HTERT RPE-1 (cell line): Measurements from ENCODE around the gene STOM.

ENCODE experiments used
- in situ Hi-C: fragments of 300-500 bp; cut with MboI; formaldehyde crosslinking; loops from 4 replicates; pipeline ENCODE4 v1.14.3; 2020; ENCODE audit warnings: low sequenced_read_pairs

STOM gene

GRCh38 chr9:121372239-121373010 lies 2.4 kb upstream of the STOM start:
- in situ Hi-C loops: no loop called here

DNA sequence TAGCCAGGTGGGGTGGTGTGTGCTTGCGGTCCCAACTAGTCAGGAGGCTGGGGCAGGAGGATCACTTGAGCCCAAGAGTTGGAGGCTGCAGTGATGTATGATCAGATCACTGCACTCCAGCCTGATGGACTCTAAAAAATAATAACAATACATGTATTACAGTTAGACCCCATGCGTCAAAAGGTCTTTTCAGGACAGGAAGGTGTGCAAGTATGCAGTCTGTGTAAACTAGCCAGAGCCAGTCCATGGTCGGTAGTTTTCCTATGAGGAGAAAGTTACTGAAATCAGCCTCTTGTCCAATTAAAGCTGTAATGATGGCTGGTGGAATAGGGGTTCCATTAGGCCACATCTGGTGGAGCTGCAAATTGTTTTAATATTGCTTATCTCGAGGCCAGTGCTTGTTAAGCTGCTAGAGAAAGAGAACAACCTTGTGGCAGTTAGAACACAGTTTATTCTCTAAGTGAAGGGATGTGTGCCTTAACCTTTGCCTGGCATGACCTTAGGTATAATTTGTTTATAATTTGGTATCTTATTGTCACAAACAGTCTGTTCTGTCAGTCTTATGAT lies 1.5 kb upstream of the STOM start:
- in situ Hi-C loops: no loop called here

DNA sequence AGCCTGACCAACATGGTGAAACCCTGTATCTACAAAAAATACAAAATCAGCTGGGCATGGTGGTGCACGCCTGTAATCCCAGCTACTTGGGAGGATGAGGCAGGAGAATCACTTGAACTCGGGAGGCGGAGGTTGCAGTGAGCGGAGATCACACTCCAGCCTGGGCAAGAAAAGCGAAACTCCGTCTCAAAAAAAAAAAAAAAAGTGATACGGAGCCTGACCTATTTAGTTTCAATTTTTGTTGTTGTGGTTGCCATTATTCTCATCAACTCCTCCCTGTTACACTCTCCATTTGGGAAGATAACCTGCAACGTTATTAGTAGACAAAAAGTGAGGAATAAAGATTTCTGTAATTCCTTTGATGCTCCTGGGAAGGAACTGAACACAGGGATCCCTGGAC lies 1.3 kb downstream of the STOM start:
- in situ Hi-C loops: no loop called here

GRCh38 chr9:121368138-121368522 lies 1.9 kb downstream of the STOM start:
- in situ Hi-C loops: no loop called here

DNA sequence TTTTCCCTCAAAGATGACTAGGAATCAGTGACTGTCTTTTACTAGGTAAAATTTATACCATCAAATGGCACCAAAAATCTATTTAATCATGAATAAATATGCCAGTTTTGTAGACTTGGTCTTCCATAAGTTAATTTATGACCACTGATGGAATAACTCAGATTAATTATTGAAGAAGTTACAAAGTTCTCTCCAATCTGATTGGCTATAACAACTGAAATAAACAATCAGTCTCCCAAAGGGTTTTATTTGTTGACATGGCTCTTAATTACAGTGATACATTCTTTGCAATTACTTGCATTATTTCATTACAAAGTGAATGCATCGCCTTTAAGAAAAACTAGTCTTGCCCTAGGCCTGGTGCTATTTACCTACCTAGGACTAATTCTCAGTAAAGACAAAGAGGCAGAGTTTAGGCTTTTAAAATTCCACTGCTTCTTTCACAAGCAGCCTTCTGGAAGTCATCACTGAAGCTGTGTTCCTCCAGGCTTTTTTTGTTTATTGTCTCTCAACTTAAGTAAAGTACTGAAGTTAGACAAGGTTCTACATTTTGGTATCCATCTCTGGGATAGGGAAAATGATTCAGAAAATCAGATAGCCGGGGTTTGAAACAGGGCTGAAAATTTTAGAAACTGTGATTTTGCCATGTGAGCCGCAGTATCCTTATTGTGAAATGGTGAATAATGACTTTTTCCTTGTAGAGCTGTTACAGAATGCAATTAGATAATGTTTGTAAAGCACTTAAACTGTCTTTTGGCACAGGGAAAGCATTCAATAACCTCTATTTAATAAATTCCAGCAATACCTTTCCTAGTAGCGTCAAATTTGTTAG lies 2.5 kb downstream of the STOM start:
- in situ Hi-C loops: no loop called here

- in situ Hi-C loops: no loop called here
Measured at GRCh38 chr9:121366611-121367192, 3.3 kb downstream of the STOM start.

DNA sequence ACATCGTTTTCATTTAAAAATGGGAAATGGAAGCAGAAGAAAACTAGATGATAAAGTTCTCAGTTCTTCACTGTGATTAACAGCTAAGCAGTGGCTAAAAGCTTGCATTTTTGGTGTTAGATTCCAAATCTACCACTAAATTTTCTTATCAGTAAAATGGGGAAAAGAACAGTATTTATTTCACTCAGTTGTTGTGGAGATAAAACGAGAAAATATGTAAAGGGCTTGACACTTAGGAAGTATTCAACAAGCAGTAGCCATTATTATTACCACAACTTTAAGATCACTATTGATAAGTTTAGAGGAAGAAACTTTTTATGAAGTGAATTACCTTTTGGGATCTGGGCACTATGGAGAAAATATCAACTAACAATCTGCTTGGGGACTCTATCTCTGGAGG lies 4.5 kb downstream of the STOM start:
- in situ Hi-C loops: no loop called here

GRCh38 chr9:121364886-121365285 lies 5.2 kb downstream of the STOM start:
- in situ Hi-C loops: no loop called here

DNA sequence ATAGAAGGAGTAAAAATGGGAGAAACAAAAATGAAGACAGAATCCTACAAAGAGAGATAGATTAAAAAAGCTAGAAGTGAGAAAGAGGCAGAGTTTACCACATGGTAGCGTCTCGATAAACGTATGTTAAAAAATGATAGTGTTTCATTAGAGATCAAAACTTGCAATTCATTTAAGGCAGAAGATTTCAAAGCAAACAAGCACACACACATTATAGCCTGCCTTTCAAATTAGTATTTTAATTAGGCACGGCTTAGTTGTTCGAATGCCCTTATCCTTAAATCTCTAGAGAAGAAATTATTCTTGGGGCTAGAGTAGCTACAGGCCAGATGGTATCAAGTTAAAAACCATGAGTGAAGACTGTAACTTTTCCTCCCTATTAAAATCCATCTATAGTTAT lies 6.0 kb downstream of the STOM start:
- in situ Hi-C loops: no loop called here

DNA sequence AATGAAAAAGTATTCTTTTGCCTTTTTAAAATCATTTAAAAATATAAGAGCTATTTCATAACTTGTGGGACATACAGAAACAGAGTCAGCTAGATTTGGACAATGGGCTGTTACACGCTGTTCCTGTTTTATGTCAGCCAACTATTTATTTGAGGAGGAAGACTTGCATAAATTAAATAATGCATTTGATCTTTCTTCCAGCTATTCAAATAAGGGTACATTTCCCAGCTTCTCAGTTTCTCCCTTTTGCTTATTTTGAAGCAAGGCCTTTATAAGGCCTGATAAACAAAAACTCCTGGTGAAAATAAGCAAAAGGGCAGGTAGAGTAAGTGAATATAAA lies 6.5 kb downstream of the STOM start:
- in situ Hi-C loops: no loop called here

GRCh38 chr9:121362813-121363621 lies 7.0 kb downstream of the STOM start:
- in situ Hi-C loops: no loop called here

- in situ Hi-C loops: no loop called here
Measured at GRCh38 chr9:121360601-121361374, 9.3 kb downstream of the STOM start.

DNA sequence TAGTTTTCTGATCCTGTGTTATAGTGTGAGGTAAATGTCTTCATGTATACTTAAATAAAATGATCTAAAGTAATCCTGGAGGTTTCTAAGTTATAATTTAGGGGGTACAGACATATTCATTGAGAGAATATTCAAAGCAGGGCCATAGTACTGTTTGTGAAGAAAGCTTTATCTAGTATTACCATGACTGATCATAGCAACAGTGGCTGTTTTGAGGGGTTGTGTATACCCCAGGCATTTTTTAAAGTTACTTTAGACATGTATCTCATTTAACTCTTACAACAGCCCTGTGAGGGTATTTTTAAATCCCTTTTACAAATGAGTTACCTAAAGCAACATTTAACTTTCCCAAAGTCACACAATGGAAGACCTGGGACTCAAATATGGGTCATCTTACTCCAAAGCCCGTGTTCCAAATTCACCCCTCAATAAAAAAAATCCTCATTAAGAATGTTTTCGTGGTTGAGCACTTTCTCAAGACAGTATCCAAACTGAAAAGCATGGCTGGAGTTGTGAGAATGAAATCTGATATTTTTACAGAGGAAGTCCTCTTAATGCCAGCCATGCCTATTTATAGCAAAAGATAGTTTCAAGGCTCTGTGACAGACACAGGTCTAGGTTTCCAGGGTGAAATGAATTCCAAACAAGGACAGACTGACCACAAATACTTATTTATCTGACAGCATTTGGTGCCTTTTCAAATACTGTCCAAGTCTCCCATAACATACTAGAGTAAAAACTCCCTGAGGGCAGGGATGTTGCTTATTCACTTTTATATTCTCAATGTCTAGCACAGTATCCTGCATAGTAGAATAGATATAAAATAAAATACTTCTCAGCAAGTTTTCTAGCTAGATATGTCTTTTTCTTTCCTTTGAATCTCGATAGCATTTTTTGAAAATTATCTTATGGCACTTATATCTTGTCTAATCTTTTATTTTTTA lies 10.4 kb downstream of the STOM start:
- in situ Hi-C loops: no loop called here

DNA sequence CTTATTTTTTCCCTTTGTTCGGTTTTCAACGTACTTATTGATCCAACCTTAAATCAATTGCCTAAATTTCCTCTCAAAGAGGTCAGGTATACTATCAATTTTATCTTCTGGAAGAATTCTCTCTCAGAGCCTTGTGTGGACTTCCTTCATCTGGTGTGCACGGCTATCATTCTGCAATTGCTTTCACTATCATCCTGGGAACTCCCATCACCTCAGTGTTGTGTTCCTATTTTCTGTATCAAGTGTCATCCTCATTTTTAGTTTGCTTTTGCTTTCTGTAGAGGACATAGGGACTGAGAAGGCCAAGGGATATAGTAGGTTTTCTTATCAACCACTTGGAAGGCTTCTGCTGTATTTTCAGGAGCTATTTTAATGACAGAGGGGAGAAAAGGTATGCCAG lies 11.3 kb downstream of the STOM start:
- in situ Hi-C loops: no loop called here

DNA sequence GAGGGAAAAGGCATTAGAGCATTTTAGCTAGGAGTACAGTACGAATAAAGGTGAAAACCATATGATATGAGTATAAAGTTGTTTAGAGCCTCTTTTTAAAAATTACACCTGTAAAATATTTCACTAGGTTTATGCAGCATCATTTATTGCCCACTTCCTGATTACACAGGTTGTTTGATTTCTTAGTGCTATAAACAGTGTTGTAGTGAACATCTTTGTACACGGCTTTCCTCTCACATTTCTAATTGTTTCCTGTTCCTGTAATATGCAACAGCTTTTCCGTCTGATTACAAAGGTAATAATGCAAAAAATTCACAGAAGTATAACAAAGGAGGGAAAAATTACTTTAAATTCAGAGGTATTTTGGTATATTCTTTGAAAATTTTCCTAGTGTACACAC lies 13.0 kb downstream of the STOM start:
- in situ Hi-C loops: no loop called here

DNA sequence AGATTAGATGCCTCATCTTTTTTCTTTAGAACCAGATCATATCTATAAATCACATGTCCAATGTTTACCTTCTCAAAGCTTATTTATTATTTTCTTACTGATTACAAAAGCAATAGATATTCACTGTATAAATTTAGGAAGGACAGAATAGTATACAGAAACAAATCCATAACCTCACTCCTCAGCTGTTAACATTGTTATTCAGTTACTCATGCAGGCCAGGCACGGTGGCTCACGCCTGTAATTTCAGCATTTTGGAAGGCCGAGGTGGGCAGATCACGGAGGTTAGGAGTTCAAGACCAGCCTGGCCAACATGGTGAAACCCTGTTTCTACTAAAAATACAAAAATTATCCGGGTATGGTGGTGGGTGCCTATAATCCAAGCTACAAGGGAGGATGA lies 15.3 kb downstream of the STOM start:
- in situ Hi-C loops: no loop called here

DNA sequence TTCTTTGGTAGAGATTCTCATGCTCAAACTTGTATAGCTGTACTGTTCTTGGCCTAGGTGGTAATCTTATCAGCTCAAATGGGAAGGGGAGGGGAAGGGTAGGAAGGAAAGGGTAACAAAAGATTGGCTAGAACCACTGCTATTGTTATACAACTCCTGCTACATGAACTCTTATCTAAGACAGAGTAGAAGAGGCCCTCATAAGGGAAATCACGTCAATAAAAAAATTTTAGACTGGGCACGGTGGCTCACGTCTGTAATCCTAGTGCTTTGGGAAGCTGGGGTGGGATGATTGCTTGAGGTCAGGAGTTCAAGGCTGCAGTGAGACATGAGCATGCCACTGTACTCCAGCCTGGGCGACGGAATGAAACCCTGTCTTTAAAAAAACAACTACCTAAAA lies 15.9 kb downstream of the STOM start:
- in situ Hi-C loops: no loop called here

- in situ Hi-C loops: no loop called here
Measured at GRCh38 chr9:121353241-121354061, 16.6 kb downstream of the STOM start.
